ENCODE measurements around the gene C2CD2.

The C2CD2 gene

DNA sequence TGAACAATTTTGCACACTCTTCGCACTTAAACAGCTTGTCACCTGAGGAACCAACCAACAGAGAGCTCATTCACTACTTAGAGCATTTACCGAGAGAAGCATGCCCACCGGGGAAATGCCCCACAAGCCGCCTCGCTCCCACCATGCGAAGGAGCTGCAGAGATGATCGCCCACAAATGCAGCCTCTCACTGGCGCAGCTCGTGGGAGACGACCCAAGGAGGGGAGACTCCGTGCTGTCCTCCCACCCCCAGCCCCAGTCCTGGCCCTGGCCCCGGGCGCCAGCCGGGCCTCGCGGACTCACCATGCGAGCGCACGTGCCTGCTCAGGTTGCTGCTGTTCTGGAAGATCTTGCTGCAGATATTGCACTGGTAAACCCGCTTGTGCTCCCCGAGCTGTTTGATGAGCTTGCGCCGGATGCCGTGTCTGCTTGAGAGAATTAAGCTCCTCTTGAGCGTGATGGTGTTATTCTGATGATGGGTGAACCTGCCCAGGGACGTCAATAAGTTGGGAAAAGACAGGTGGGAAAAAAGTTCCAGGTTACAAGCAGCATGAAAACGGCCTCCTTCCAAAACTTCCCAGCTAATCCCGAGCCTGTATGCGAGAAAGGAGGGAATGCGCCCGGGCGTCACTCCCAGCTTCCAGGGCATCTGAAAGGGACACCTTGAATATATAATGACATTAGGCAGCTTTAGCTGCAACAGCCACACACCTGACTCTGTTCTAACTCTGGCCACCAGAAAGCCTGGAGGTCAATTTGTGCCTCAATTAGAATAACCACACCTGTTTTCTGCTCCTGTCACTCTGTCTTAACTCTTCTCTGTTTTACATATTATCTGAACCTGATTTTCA lies 117.4 kb downstream of the C2CD2 start:
- DNase-seq, result no peak

DNA sequence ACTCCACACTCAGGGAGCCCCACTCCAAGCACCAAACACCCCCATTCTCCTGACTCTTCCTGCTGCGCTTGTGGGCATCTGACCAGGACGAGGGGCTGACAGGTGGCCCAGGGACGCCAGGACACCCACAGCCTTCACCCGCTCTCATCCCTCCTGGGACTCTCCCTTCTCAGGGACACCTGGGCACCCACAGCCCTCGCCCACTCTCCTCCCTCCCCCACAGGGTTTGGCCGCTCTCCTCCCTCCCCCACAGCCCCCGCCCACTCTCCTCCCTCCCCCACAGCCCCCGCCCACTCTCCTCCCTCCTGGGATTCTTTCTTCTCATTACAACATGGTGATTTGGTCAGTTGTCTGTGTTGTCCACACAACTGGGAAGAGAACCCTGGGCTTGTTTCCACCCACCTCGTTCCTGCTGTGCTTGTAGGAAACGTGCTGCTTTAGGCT lies 118.1 kb downstream of the C2CD2 start:
- DNase-seq, result no peak

Measured in hematopoietic multipotent progenitor cell treated with erythropoietin and hydrocortisone succinate and interleukin-3 and kit ligand, for 8 days (in vitro differentiated cells).